Measurements from ENCODE around the gene CLDN7. TPM values are rescaled to one million over a fixed set of nuclear protein-coding genes. Genes with fewer than 3 reads are reported as not detected.

Gene CLDN7
- total and polyA plus RNA-seq, 9 donors: 0.28 to 8.8 (median 1.5) TPM

GRCh38 chr17:7237266-7237760 lies 25.0 kb downstream of the CLDN7 start:
- H3K36me3 ChIP-seq (ENCODE audit: control insufficient read depth, insufficient read depth, low read length): peaks cover 37% of the 10 kb centered on the region
- peak overlapping the region; percentile 95 for H3K27ac ChIP-seq (ENCODE audit: low read length)
- peak; percentile 40 for DNase-seq
- 18% methylated on average over 4 of the region's 6 CpGs for WGBS (ENCODE audit: insufficient coverage)
- no peaks in the 10 kb centered on the region for H3K9me3 ChIP-seq (replicated peaks; ENCODE audit: control insufficient read depth, low read depth, low read length)
- no peaks in the 10 kb centered on the region for H3K27me3 ChIP-seq (ENCODE audit: control insufficient read depth, insufficient read depth, low read length)
- H3K4me1 ChIP-seq (ENCODE audit: control insufficient read depth, insufficient read depth, low read length): peaks cover 47% of the 10 kb centered on the region
- H3K4me3 ChIP-seq (ENCODE audit: low read length): peak overlapping the region; percentile 100

- DNase-seq: no peak
- Histone ChIP-seq H3K4me3 (ENCODE audit: low read length) (no peak overlapping the region), H3K36me3 (ENCODE audit: control insufficient read depth, insufficient read depth, low read length) (peaks cover 37% of the 10 kb centered on the region), H3K9me3 (replicated peaks; ENCODE audit: control insufficient read depth, low read depth, low read length) (no peaks in the 10 kb centered on the region), H3K27ac (ENCODE audit: low read length) (no peak overlapping the region), H3K27me3 (ENCODE audit: control insufficient read depth, insufficient read depth, low read length) (no peaks in the 10 kb centered on the region), H3K4me1 (ENCODE audit: control insufficient read depth, insufficient read depth, low read length) (peaks cover 51% of the 10 kb centered on the region)
- 85% methylated on average over 6 of the region's 6 CpGs for WGBS (ENCODE audit: insufficient coverage)
Observed at GRCh38 chr17:7236808-7237207, 25.5 kb downstream of the CLDN7 start.

GRCh38 chr17:7235693-7236665 lies 26.3 kb downstream of the CLDN7 start:
- H3K4me1 ChIP-seq (ENCODE audit: control insufficient read depth, insufficient read depth, low read length): peaks cover 43% of the 10 kb centered on the region
- H3K4me3 ChIP-seq (ENCODE audit: low read length): no peak overlapping the region
- H3K9me3 ChIP-seq (replicated peaks; ENCODE audit: control insufficient read depth, low read depth, low read length): no peaks in the 10 kb centered on the region
- 68% methylated on average over 10 of the region's 22 CpGs for WGBS (ENCODE audit: insufficient coverage)
- no peak overlapping the region for H3K27ac ChIP-seq (ENCODE audit: low read length)
- DNase-seq: no peak
- H3K36me3 ChIP-seq (ENCODE audit: control insufficient read depth, insufficient read depth, low read length): peaks cover 34% of the 10 kb centered on the region
- H3K27me3 ChIP-seq (ENCODE audit: control insufficient read depth, insufficient read depth, low read length): no peaks in the 10 kb centered on the region

DNA sequence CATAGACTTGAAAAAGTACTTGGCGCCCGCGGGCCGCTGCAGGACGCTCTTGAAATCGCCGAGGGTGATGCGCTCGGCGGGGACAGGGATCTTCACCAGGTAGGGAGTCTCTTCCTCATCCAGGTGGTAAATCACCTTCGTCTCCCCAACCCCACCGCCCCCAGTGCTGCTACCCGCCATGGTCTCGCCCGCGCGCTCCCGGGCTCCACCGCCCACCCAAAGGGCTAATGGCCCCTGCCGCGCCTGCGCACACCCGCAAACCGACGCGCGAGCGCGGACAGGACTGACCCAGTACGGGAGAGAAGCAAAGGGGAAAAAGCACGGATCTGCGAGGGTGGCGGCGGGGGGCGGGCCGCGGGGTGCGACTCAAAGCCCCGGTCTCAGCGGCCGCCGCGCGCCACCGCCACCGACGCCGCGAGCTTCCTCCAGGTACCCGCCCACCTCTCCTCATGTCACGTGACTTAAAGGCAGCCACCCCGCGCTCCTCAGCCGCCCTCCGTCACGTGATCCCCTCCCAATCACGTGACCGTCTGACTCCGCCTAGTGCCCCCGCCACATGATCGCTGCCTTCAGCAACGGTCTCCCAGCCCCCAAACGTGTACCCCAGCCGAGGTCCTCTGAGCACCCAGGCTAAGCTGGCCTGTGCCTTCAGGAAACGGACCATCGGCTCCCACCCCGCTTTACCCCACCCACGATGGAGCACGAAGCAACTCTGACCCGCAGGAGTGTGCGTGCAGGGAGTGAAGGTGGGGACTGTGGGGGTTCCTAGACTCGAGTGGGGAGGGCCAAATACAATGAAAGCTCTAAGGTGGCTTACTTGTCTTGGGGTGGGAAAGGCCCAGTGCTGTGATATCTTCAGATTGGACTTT lies 28.0 kb downstream of the CLDN7 start, which contains the start of gene DVL2:
Gene DVL2, minus strand, starts transcription at position 435 of the 869 bp plus-strand sequence. Its CDS starts 255 bp downstream, at position 180.
- Histone ChIP-seq H3K4me1 (ENCODE audit: control insufficient read depth, insufficient read depth, low read length) (peaks cover 31% of the 10 kb centered on the region), H3K27ac (ENCODE audit: low read length) (peak within 1 kb of the TSS; percentile 91), H3K9me3 (replicated peaks; ENCODE audit: control insufficient read depth, low read depth, low read length) (no peaks in the 10 kb centered on the region), H3K4me3 (ENCODE audit: low read length) (peak within 1 kb of the TSS; percentile 94), H3K27me3 (ENCODE audit: control insufficient read depth, insufficient read depth, low read length) (no peaks in the 10 kb centered on the region), H3K36me3 (ENCODE audit: control insufficient read depth, insufficient read depth, low read length) (peaks cover 40% of the 10 kb centered on the region)
- DNase-seq: peak; percentile 98
- 0% methylated on average over 59 of the region's 72 CpGs for WGBS (ENCODE audit: insufficient coverage)

DNA sequence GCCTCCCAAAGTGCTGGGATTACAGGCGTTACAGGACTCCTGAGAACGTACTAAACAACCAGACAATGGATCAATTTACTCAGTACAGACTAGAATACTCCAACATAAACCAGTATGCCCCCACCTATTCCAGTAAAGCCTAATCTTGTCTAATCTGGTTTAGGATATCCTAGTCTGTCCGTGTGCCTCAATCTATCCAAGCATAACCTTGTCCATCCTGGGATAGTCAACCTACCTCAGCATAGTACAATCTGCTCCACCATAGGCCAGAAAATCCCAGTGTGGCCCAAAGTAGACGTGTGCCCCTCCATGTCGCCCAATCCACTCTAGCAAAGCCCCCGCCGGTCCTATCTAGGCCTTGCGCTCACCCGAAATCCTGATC lies 28.6 kb downstream of the CLDN7 start:
- peaks cover 31% of the 10 kb centered on the region for H3K4me1 ChIP-seq (ENCODE audit: control insufficient read depth, insufficient read depth, low read length)
- no peaks in the 10 kb centered on the region for H3K27me3 ChIP-seq (ENCODE audit: control insufficient read depth, insufficient read depth, low read length)
- H3K9me3 ChIP-seq (replicated peaks; ENCODE audit: control insufficient read depth, low read depth, low read length): no peaks in the 10 kb centered on the region
- peak overlapping the region; percentile 94 for H3K4me3 ChIP-seq (ENCODE audit: low read length)
- no peak for DNase-seq
- peak overlapping the region; percentile 91 for H3K27ac ChIP-seq (ENCODE audit: low read length)
- 0% methylated on average over 9 of the region's 9 CpGs for WGBS (ENCODE audit: insufficient coverage)
- peaks cover 47% of the 10 kb centered on the region for H3K36me3 ChIP-seq (ENCODE audit: control insufficient read depth, insufficient read depth, low read length)

- Histone ChIP-seq H3K9me3 (replicated peaks; ENCODE audit: control insufficient read depth, low read depth, low read length) (no peaks in the 10 kb centered on the region), H3K36me3 (ENCODE audit: control insufficient read depth, insufficient read depth, low read length) (peaks cover 60% of the 10 kb centered on the region), H3K27me3 (ENCODE audit: control insufficient read depth, insufficient read depth, low read length) (no peaks in the 10 kb centered on the region), H3K4me3 (ENCODE audit: low read length) (no peak overlapping the region), H3K4me1 (ENCODE audit: control insufficient read depth, insufficient read depth, low read length) (peaks cover 25% of the 10 kb centered on the region), H3K27ac (ENCODE audit: low read length) (no peak overlapping the region)
- DNase-seq: no peak
- WGBS (ENCODE audit: insufficient coverage): 72% methylated on average over 5 of the region's 5 CpGs
Observed at GRCh38 chr17:7232114-7232513, 30.2 kb downstream of the CLDN7 start.

DNA sequence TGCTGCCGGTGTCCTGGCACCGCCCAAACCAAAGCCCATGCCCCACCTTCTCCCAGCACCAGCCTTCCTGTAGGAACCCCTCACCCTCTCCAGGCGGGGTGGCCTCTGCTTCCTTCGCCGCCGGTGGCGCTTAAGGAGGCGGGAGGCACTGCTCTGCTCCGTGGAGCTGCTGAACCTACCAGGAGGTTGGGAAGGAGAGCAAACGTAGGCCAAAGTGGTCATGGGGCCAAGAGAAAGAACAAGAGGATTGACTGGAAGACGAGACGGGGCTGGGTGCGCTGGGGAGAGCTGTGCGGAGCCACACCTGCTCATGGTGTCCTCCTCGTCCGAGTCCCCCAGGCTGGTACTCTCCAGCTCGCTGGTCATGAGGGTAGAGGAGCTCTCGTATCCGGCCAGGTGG lies 32.8 kb downstream of the CLDN7 start:
- no peak for DNase-seq
- Histone ChIP-seq H3K4me3 (ENCODE audit: low read length) (no peak overlapping the region), H3K27ac (ENCODE audit: low read length) (no peak overlapping the region), H3K36me3 (ENCODE audit: control insufficient read depth, insufficient read depth, low read length) (peaks cover 64% of the 10 kb centered on the region), H3K4me1 (ENCODE audit: control insufficient read depth, insufficient read depth, low read length) (peaks cover 17% of the 10 kb centered on the region), H3K9me3 (replicated peaks; ENCODE audit: control insufficient read depth, low read depth, low read length) (no peaks in the 10 kb centered on the region), H3K27me3 (ENCODE audit: control insufficient read depth, insufficient read depth, low read length) (no peaks in the 10 kb centered on the region)
- WGBS (ENCODE audit: insufficient coverage): 91% methylated on average over 14 of the region's 19 CpGs

DNA sequence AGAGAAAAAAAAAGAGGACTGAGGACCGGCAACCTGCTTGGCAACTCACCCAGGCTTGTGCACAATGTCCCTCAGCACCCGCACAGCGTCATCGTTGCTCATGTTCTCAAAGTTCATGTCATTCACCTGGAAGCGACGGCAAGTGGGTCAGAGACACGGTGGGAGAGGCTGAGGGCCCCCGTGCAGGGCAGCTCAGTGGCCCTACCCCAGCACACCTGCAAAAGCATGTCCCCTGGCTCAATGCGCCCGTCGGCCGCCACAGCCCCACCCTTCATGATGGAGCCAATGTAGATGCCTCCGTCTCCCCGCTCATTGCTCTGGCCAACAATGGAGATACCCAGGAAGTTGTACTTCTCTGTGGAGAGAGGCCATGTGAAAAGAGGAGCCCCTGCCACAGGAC lies 33.4 kb downstream of the CLDN7 start:
- no peak overlapping the region for H3K4me3 ChIP-seq (ENCODE audit: low read length)
- peaks cover 68% of the 10 kb centered on the region for H3K36me3 ChIP-seq (ENCODE audit: control insufficient read depth, insufficient read depth, low read length)
- H3K4me1 ChIP-seq (ENCODE audit: control insufficient read depth, insufficient read depth, low read length): peaks cover 20% of the 10 kb centered on the region
- 94% methylated on average over 8 of the region's 14 CpGs for WGBS (ENCODE audit: insufficient coverage)
- no peaks in the 10 kb centered on the region for H3K9me3 ChIP-seq (replicated peaks; ENCODE audit: control insufficient read depth, low read depth, low read length)
- no peak for DNase-seq
- H3K27me3 ChIP-seq (ENCODE audit: control insufficient read depth, insufficient read depth, low read length): no peaks in the 10 kb centered on the region
- no peak overlapping the region for H3K27ac ChIP-seq (ENCODE audit: low read length)

DNA sequence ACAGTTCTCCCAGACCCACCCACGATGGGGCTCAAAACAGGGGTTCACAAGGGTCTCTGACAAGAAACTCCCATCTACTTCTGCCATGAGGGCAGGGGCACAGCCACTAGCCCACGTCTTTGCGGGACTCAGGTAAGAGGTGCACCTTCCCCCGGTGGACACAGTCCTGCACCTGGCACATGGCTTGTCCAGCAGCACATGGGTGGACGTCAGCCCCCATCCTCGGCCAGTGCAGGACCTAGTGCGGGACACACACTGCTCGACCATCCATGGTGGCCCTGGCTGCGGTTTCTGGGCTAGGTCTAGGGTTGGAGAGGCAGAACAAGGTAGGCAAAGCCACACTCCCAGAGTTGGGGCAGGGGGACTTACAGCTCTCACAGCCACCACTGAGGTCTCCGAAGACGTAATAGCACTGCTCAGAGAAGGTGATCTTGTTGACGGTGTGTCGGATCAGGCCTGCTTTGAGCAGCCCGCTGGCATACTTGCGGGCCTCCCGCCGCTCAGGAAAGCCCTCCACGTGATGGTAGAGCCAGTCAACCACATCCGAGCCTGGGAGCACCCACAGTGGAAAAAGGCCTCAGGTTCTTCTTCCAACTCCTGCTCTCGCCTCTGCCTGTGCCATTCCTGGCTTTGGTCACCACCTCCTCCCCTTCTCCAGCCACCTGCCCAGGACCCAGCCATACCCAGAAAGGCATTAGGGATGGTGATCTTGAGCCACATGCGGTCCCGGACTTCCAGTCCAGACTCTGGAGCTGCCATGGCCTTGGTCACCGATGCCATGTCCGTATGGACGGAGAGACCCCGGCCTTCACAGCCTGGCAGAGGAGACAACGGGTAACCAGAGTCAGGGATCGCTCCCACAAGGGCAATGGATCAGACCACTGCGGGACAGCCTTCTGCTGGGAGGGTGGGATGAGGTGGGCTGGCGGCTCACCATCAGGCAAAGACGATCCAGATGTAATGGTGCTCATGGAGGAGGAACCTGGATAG lies 35.3 kb downstream of the CLDN7 start:
- H3K4me1 ChIP-seq (ENCODE audit: control insufficient read depth, insufficient read depth, low read length): peaks cover 18% of the 10 kb centered on the region
- H3K27ac ChIP-seq (ENCODE audit: low read length): no peak overlapping the region
- DNase-seq: no peak
- no peaks in the 10 kb centered on the region for H3K27me3 ChIP-seq (ENCODE audit: control insufficient read depth, insufficient read depth, low read length)
- no peaks in the 10 kb centered on the region for H3K9me3 ChIP-seq (replicated peaks; ENCODE audit: control insufficient read depth, low read depth, low read length)
- WGBS (ENCODE audit: insufficient coverage): 94% methylated on average over 29 of the region's 31 CpGs
- H3K36me3 ChIP-seq (ENCODE audit: control insufficient read depth, insufficient read depth, low read length): peaks cover 87% of the 10 kb centered on the region
- H3K4me3 ChIP-seq (ENCODE audit: low read length): no peak overlapping the region

All from muscle of leg (tissue), 11 donors.